Measurements from ENCODE around the gene MAPT.

Gene MAPT

GRCh38 chr17:45876539-45876938 lies 17.8 kb upstream of the MAPT start:
- no peak for TF ChIP-seq TAF1 (IDR thresholded peaks at IDR 0.05; ENCODE audit: low read depth)
- no peak for TF ChIP-seq CREB1 (IDR thresholded peaks at IDR 0.05; ENCODE audit: low read depth)
- no peak for TF ChIP-seq YY1 (IDR thresholded peaks at IDR 0.05; ENCODE audit: low read depth)
- no peak for TF ChIP-seq EP300 (IDR thresholded peaks at IDR 0.05; ENCODE audit: borderline replicate concordance)
- no peak for TF ChIP-seq NFIC (IDR thresholded peaks at IDR 0.05)
- TF ChIP-seq FOXM1 (IDR thresholded peaks at IDR 0.05; ENCODE audit: borderline replicate concordance, low read depth) = no peak

GRCh38 chr17:45877467-45877866 lies 16.9 kb upstream of the MAPT start:
- TF ChIP-seq RAD21 (IDR thresholded peaks at IDR 0.05; ENCODE audit: low read depth) (no peak), REST (IDR thresholded peaks at IDR 0.05; ENCODE audit: low read depth) (no peak), NFIC (IDR thresholded peaks at IDR 0.05) (no peak), CREB1 (IDR thresholded peaks at IDR 0.05; ENCODE audit: low read depth) (no peak), TEAD4 (IDR thresholded peaks at IDR 0.05) (no peak), CEBPB (IDR thresholded peaks at IDR 0.05) (no peak), EGR1 (IDR thresholded peaks at IDR 0.05) (no peak), ZBTB7A (IDR thresholded peaks at IDR 0.05; ENCODE audit: low read depth) (no peak)
- TF ChIP-seq, protein P1, sequence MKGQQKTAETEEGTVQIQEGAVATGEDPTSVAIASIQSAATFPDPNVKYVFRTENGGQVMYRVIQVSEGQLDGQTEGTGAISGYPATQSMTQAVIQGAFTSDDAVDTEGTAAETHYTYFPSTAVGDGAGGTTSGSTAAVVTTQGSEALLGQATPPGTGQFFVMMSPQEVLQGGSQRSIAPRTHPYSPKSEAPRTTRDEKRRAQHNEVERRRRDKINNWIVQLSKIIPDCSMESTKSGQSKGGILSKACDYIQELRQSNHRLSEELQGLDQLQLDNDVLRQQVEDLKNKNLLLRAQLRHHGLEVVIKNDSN (IDR thresholded peaks at IDR 0.05) = no peak

DNA sequence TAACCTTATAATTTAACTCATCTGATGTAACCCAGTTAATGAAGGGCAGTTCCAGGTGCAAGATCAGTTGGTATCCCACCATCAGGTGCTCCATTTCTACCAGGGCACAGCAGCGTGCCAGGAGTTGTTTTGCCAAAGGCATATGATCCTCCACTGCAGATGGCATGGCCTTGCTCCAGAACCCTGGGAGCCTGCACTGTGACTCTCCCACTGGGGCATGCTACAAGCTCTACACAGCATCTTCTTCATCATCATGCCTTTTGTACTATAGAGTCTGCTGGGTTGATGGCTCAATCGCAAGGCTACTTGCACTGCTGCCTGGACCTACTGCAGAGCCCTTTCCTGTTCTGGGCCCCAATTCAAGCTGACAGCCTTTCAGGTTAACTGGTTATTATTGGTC lies 11.3 kb upstream of the MAPT start:
- TF ChIP-seq TCF12 (IDR thresholded peaks at IDR 0.05; ENCODE audit: low read depth) = no peak
- TF ChIP-seq FOXM1 (IDR thresholded peaks at IDR 0.05; ENCODE audit: borderline replicate concordance, low read depth) = no peak
- no peak for TF ChIP-seq NFIC (IDR thresholded peaks at IDR 0.05)
- TF ChIP-seq ZBTB7A (IDR thresholded peaks at IDR 0.05; ENCODE audit: low read depth) = no peak
- TF ChIP-seq YY1 (IDR thresholded peaks at IDR 0.05; ENCODE audit: low read depth) = no peak
- no peak for TF ChIP-seq TAF1 (IDR thresholded peaks at IDR 0.05; ENCODE audit: low read depth)
- TF ChIP-seq REST (IDR thresholded peaks at IDR 0.05; ENCODE audit: low read depth) = no peak
- no peak for TF ChIP-seq TEAD4 (IDR thresholded peaks at IDR 0.05)
- TF ChIP-seq CEBPB (IDR thresholded peaks at IDR 0.05) = no peak
- TF ChIP-seq, protein P1 (IDR thresholded peaks at IDR 0.05) = no peak
- no peak for TF ChIP-seq EGR1 (IDR thresholded peaks at IDR 0.05)
- no peak for TF ChIP-seq CREB1 (IDR thresholded peaks at IDR 0.05; ENCODE audit: low read depth)
- TF ChIP-seq MAX (IDR thresholded peaks at IDR 0.05) = no peak

DNA sequence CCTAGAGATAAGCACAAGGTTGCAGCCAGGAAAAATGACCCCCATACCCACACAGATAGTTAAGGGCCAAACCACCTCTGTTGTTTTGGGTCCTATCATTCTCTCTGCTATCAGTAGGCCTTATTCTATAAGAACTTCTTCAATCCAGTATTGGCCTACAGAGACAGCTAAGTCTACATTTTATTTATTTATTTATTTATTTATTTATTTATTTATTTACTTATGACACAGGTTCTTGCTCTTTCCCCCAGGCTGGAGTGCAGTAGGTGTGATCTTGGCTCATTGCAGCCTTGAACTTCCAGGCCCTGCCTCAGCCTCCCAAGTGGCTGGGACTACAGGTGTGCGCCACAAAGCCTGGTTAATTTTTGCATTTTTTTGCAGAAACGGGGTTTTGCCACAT lies 7.5 kb upstream of the MAPT start:
- no peak for TF ChIP-seq CREB1 (IDR thresholded peaks at IDR 0.05; ENCODE audit: low read depth)
- TF ChIP-seq ZBTB7A (IDR thresholded peaks at IDR 0.05; ENCODE audit: low read depth) = no peak
- TF ChIP-seq TEAD4 (IDR thresholded peaks at IDR 0.05) = no peak
- no peak for TF ChIP-seq CEBPB (IDR thresholded peaks at IDR 0.05)
- TF ChIP-seq TCF12 (IDR thresholded peaks at IDR 0.05; ENCODE audit: low read depth) = no peak
- TF ChIP-seq NFIC (IDR thresholded peaks at IDR 0.05) = no peak
- TF ChIP-seq RAD21 (IDR thresholded peaks at IDR 0.05; ENCODE audit: low read depth) = no peak
- TF ChIP-seq, protein P1 (IDR thresholded peaks at IDR 0.05) = no peak
- no peak for TF ChIP-seq EGR1 (IDR thresholded peaks at IDR 0.05)
- no peak for TF ChIP-seq FOXM1 (IDR thresholded peaks at IDR 0.05; ENCODE audit: borderline replicate concordance, low read depth)
- no peak for TF ChIP-seq MAX (IDR thresholded peaks at IDR 0.05)
- TF ChIP-seq TAF1 (IDR thresholded peaks at IDR 0.05; ENCODE audit: low read depth) = no peak
- no peak for TF ChIP-seq REST (IDR thresholded peaks at IDR 0.05; ENCODE audit: low read depth)

All from Ishikawa (cell line).